HG03565 (cell line): ENCODE results near the gene UCK1.

ENCODE experiments used
- ATAC-seq: cut with Tn5 transposase; IDR thresholded peaks from one replicate; pipeline ENCODE4 v1.9.1; 2021; ENCODE audit warnings: mild to moderate bottlenecking, moderate library complexity; ENCODE audit not compliant: unreplicated experiment

The UCK1 gene

DNA sequence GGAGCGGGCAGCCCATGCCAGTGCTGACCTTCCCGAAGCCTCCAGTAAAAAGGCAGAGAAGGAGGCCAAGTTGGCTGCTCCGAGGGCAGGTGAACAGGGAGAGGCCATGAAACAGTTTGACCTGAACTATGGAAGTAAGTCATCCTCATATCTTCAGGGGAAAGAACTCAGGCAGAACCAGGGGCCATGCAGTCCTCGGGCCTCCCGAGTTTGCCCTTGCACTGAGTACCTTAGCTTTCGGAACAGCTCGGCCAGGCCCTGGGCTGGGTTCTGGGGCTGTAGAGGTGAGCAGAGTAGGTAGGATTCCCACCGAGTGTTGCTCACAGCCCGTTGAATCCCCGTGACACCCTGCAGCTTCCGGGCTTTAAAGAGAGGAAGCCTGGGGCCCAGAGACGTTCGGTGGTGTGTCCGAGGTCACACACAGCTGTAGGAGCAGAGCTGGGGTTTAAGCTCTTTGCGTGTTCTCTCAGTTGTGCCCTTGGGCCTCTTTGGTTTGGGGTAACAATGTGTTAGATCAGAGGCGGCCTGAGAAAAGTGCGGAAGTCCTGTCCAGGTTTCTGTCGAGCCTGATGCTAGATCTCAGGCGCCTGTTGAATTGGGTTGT, 53.1 kb downstream of the UCK1 start:
- no peak for ATAC-seq

DNA sequence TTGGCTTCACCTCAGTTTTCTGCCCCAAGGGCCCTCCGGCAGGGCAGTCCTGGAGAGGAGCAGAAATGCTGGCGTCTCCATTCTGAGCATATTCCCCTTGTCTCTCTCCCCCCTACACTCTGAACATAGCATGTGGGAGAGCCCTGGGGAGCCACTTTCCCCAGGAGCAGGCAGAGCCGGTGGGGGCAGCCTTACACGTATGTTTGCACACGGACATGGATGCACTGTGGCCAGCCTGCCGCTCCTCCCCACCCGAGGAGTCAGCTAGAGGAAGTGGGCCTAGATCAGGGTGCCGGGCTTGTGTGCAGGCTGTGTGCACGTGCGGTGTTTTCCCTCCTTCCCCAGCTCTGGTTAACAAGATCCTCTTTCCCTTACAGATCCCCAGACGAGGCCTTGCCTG, 53.7 kb downstream of the UCK1 start:
- ATAC-seq = no peak

DNA sequence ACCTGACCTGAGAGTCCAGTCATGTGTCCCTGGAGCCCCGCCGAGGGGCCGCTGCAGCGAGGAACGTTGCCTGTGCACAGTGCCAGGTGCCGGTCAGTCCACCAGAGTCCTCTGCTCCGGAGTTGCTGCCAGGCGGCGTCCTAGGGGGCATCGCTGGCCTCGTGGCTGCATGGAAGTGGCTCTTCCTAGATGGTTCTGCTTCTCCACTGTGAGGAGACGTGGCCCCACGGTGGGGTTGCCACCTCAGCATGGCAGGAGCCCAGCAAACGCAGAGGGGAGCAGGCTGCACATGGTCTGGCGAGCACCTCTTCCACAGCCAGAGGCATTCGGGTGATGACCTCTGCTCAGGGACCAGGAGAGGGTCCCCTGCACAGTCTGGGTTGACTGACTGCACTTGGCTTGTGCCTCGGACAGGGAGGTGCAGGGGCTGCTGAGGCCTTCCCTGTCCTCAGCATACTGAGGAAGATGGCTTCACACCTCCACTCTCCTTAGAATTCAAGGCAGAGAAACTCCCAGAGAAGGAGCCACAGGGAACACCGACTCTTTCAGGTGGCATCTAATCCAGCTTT, 54.2 kb downstream of the UCK1 start:
- ATAC-seq = no peak

DNA sequence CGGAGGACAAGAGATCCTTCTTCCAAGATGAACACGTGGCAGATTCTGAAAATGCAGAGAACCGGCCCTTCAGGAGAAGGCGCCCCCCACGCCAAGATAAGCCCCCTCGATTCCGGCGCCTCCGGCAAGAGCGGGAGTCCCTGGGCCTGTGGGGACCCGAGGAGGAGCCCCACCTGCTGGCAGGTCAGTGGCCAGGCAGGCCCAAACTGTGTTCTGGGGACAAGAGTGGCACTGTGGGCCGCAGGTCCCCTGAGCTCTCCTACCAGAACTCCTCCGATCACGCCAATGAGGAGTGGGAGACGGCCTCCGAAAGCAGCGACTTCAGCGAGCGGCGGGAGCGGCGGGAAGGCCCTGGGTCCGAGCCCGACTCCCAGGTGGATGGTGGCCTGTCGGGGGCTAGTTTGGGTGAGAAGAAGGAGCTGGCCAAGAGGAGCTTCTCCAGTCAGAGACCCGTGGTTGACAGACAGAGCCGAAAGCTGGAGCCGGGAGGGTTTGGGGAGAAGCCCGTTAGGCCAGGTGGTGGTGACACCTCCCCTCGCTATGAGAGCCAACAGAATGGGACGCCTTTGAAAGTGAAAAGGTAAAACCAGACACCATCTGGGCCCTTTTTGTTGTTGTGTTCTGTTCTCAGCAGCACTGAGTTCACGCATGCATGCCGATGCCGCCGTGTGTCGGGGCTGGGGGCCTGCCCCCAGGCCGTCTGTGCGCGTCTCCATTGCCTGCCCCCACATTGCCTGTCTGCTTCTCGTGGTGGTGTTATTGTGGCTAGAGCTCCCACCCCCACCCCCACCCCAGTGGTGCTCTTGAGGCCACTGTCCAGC, 54.9 kb downstream of the UCK1 start:
- no peak for ATAC-seq

DNA sequence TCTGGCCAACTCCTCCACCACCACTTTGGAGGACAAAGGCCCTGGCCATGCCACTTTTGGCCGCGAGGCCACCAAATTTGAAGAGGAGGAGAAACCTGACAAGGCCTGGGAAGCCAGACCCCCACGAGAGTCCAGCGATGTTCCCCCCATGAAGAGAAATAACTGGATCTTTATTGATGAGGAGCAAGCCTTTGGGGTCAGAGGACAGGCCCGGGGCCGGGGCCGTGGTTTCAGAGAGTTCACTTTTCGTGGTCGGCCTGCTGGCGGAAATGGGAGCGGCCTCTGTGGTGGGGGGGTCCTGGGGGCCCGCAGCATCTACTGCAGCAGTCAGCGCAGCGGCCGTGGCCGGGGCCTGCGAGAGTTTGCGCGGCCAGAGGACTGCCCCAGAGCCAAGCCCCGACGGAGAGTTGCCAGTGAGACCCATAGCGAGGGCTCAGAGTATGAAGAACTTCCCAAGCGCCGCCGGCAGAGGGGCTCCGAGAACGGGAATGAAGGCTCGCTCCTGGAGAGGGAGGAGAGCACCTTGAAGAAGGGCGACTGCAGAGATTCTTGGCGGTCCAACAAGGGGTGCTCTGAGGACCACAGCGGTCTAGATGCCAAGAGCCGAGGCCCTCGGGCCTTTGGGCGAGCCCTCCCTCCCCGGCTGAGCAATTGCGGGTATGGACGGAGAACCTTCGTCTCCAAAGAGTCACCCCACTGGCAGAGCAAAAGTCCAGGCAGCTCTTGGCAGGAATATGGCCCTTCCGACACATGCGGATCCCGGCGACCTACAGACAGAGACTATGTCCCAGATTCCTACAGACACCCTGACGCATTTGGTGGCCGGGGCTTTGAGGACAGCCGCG, 55.7 kb downstream of the UCK1 start:
- no peak for ATAC-seq

DNA sequence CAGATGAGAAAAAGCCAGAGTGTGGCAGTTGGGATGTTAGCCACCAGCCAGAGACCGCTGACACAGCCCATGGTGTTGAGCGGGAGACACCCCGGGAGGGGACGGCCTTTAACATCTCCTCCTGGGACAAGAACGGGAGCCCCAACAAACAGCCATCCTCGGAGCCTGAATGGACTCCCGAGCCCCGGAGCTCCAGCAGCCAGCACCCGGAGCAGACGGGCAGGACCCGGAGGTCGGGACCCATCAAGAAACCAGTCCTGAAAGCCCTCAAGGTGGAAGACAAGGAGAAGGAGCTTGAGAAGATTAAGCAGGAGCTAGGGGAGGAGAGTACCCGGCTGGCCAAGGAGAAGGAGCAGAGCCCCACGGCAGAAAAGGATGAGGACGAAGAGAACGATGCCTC, 56.4 kb downstream of the UCK1 start:
- ATAC-seq = no peak

DNA sequence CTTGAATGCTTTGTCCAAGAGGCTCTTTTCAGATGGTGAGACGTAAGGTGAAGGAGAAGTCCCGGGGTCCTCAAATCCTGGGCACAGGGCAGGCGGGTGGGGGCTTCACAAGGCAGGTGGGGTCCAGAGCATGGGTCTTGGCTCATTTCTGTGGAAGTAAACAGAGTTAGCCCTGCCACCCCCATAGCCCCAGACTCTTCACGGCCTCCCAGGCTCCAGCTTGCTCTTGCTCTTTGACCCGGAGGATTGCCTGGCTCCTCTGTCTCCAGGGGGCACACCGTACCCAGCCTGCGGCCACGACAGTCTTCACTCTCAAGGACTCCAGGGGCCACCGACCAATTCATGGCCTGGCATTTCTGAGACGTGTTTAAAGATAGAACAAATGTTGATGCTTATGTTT, 57.2 kb downstream of the UCK1 start:
- ATAC-seq = no peak
